ENCODE data around the gene ANKIB1. TPM values are rescaled to one million over a fixed set of nuclear protein-coding genes. Genes with fewer than 3 reads are reported as not detected.

The ANKIB1 gene
- total and polyA plus RNA-seq, 9 of the 15 experiments (the other 6 are each of a cell fraction or from before 2014, with no cell fraction given): 5.9 to 25.2 (median 16.1) TPM

GRCh38 chr7:92245487-92246359, at the start of gene ANKIB1, which contains the start of gene KRIT1 (continued):
- TF ChIP-seq UBTF (IDR thresholded peaks at IDR 0.05; ENCODE audit: borderline replicate concordance in 1 of 2, low read depth in 2 of 2, low read length in 2 of 2): peak; percentile 66 to 72; a peak in 2 of 4 replicates
- TF ChIP-seq TFE3 (CRISPR knock-in tag; IDR thresholded peaks at IDR 0.05): no peak
- TF ChIP-seq L3MBTL2 (IDR thresholded peaks at IDR 0.05): peak; percentile 83; the same call in 1 of the 2 replicates
- peak; percentile 29; the same call in 1 of the 2 replicates for TF ChIP-seq PRMT5 (CRISPR knock-in tag; IDR thresholded peaks at IDR 0.05)
- TF ChIP-seq TAF9B (IDR thresholded peaks at IDR 0.05; ENCODE audit: partially characterized antibody): peak; percentile 92
- TF ChIP-seq NEUROD1 (IDR thresholded peaks at IDR 0.05; ENCODE audit: borderline replicate concordance, low read depth, low read length, partially characterized antibody): peak; percentile 13
- peak in 1 of 2 experiments; percentile 59; a peak in 1 of 4 replicates for TF ChIP-seq TEAD1 (CRISPR knock-in tag; IDR thresholded peaks at IDR 0.05)
- peak; percentile 89 for TF ChIP-seq ARID4B (CRISPR knock-in tag; IDR thresholded peaks at IDR 0.05)
- TF ChIP-seq CBX5 (IDR thresholded peaks at IDR 0.05; ENCODE audit: borderline replicate concordance, low read depth): no peak
- TF ChIP-seq SMAD4 (CRISPR knock-in tag; conservative IDR thresholded peaks at IDR 0.05): peak; percentile 9; the same call in 1 of the 2 replicates
- no peak for TF ChIP-seq SETDB1 (IDR thresholded peaks at IDR 0.05; ENCODE audit: low read length)
- no peak for TF ChIP-seq PHTF2 (CRISPR knock-in tag; IDR thresholded peaks at IDR 0.05)
- 0 out of 4 replicates have a peak, but pooled peaks of 1 of the 2 experiments have one; percentile 17 for TF ChIP-seq SIX5 (IDR thresholded peaks at IDR 0.05; ENCODE audit: borderline replicate concordance in 1 of 2, insufficient read depth in 1 of 2, low read depth in 1 of 2, low read length in 2 of 2)
- TF ChIP-seq TRIM28 (IDR thresholded peaks at IDR 0.05): no peak
- TF ChIP-seq FOXJ3 (CRISPR knock-in tag; IDR thresholded peaks at IDR 0.05): no peak
- no peak for TF ChIP-seq SNIP1 (IDR thresholded peaks at IDR 0.05; ENCODE audit: low read depth)
- TF ChIP-seq ZSCAN32 (CRISPR knock-in tag; IDR thresholded peaks at IDR 0.05): no peak
- TF ChIP-seq RBM17 (IDR thresholded peaks at IDR 0.05; ENCODE audit: borderline replicate concordance, low read depth, low read length): no peak
- peak; percentile 46 for TF ChIP-seq BCOR (IDR thresholded peaks at IDR 0.05)

All from K562 (cell line).